Ovary (tissue), 3 donors: ENCODE measurements around the gene SCD5.

Experiments
- CTCF ChIP-seq, 3 donors: fragments of 450-650 bp in 2 of 3; fragments of 200-600 bp in 1 of 3; IDR thresholded peaks; one replicate each; pipeline versions ENCODE4 v1.5.1 to v1.8.0; 2016 to 2022; ENCODE audit warnings: antibody characterized with exemption in 3 of 3, mild to moderate bottlenecking in 1 of 3
- EP300 ChIP-seq: sonication (generic); formaldehyde crosslinking; IDR thresholded peaks from one replicate; pipeline ENCODE4 v1.6.1; 2017; ENCODE audit warnings: antibody characterized with exemption
- POLR2A ChIP-seq: fragments of 450-650 bp; IDR thresholded peaks from one replicate; pipeline ENCODE4 v1.6.1; 2017; ENCODE audit warnings: antibody characterized with exemption, mild to moderate bottlenecking, moderate library complexity
- donor health status: DM: no; HTN: no; CAD: no.

GRCh38 chr4:82787342-82787741 lies 11.3 kb downstream of the SCD5 start:
- TF ChIP-seq CTCF (IDR thresholded peaks at IDR 0.05) (no peak), POLR2A (no peak), EP300 (no peak)
